ENCODE measurements around the gene PHF5A. TPM values are rescaled to one million over a fixed set of nuclear protein-coding genes. Genes with fewer than 3 reads are reported as not detected.
"Not testable (repeated sequence)": the region's sequence is repeated elsewhere in the genome, so short reads cannot be mapped to it uniquely, and the experiment has no call there.

Gene PHF5A
- total RNA-seq, 4 donors from 2014 or later: 21.5 to 47.3 (median 41.5) TPM

DNA sequence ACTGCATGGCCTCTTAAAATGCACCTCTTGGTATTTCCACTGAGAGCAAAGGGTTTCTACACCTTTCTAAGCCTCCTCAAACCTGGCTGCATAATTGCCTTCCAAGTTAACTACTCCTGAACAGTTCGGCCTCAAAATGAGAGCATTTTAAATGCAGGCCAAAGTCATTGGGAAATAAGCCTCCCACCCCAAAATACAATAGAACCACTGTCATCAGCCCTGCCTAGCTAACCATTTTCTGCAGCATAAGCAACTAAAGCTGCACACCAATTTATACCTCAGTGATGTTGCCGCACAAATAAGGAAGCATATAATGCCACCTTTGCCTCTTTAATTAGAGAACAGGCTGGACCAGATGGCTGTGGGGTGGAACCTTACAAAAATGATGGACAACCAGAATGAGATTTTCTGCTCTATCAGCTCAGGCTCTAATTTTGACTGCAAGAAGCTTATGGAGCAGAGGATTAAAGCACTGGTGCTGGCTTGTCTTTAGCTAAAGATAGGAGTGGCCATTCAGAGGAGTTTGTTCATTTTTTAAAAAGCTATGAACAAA, 26.2 kb downstream of the PHF5A start:
- Histone ChIP-seq H3K4me3 (no peak overlapping the region), H3K36me3 (peaks cover 0 to 61% (median 0%) of the 10 kb centered on the region in 3 donors), H3K27ac (peak overlapping the region; percentile 13 to 100 (median 99)), H3K4me1 (peaks cover 12 to 60% (median 38%) of the 10 kb centered on the region in 3 donors), H3K9me3 (no peaks in the 10 kb centered on the region), H3K27me3 (no peaks in the 10 kb centered on the region)
- no peak for DNase-seq
- intact Hi-C loops (cut with DNase I): no loop called here
- TF ChIP-seq POLR2A (IDR thresholded peaks at IDR 0.05) (no peak), CTCF (IDR thresholded peaks at IDR 0.05) (no peak)
- 55 to 83% methylated on average over 2 of the region's 2 CpGs for WGBS, 2 donors

- intact Hi-C loops (cut with DNase I); H3K9me3 ChIP-seq; H3K4me3 ChIP-seq; H3K27me3 ChIP-seq; DNase-seq: not testable (repeated sequence)
- Histone ChIP-seq H3K36me3 (peaks cover 16 to 79% (median 16%) of the 10 kb centered on the region in 3 donors), H3K27ac (peak overlapping the region in 1 of 4 donors; percentile 100), H3K4me1 (peaks cover 18 to 78% (median 40%) of the 10 kb centered on the region in 3 donors)
- 80 to 81% methylated on average over 5 of the region's 5 CpGs for WGBS, 2 donors
Observed at GRCh38 chr22:41440511-41440910, 28.0 kb downstream of the PHF5A start.

GRCh38 chr22:41437198-41437597, 31.3 kb downstream of the PHF5A start:
- H3K4me1 ChIP-seq: peaks cover 7 to 87% (median 38%) of the 10 kb centered on the region in 3 donors
- H3K27me3 ChIP-seq: no peaks in the 10 kb centered on the region
- peaks cover 21 to 96% (median 36%) of the 10 kb centered on the region in 3 donors for H3K36me3 ChIP-seq
- TF ChIP-seq POLR2A (IDR thresholded peaks at IDR 0.05) (no peak), CTCF (IDR thresholded peaks at IDR 0.05) (no peak)
- no peak overlapping the region for H3K4me3 ChIP-seq
- no peaks in the 10 kb centered on the region for H3K9me3 ChIP-seq
- 80 to 88% methylated on average over 1 of the region's 7 CpGs for WGBS, 2 donors
- DNase-seq: no peak
- intact Hi-C loops (cut with DNase I): no loop called here
- no peak overlapping the region for H3K27ac ChIP-seq

GRCh38 chr22:41436322-41437113, 32.0 kb downstream of the PHF5A start:
- Histone ChIP-seq H3K4me3 (no peak overlapping the region), H3K36me3 (peaks cover 21 to 96% (median 36%) of the 10 kb centered on the region in 3 donors)
- TF ChIP-seq CTCF (IDR thresholded peaks at IDR 0.05) (no peak), POLR2A (IDR thresholded peaks at IDR 0.05) (no peak)

GRCh38 chr22:41435560-41435959, 32.9 kb downstream of the PHF5A start:
- TF ChIP-seq POLR2A (IDR thresholded peaks at IDR 0.05): no peak
- TF ChIP-seq CTCF (IDR thresholded peaks at IDR 0.05): no peak
- no peak overlapping the region for H3K4me3 ChIP-seq
- DNase-seq: no peak
- H3K27ac ChIP-seq: peak overlapping the region in 3 of 4 donors; percentile 31 to 44 (median 38)
- 64 to 74% methylated on average over 4 of the region's 4 CpGs for WGBS, 2 donors
- peaks cover 6 to 71% (median 27%) of the 10 kb centered on the region in 3 donors for H3K4me1 ChIP-seq
- intact Hi-C loops (cut with DNase I): no loop called here
- H3K36me3 ChIP-seq: peaks cover 21 to 96% (median 36%) of the 10 kb centered on the region in 3 donors
- no peaks in the 10 kb centered on the region for H3K9me3 ChIP-seq
- no peaks in the 10 kb centered on the region for H3K27me3 ChIP-seq

More at GRCh38 chr22:41436322-41437113, 32.0 kb downstream of the PHF5A start:
- WGBS, 2 donors: 72 to 82% methylated on average over 5 to 16 of the region's 23 CpGs
- no peaks in the 10 kb centered on the region for H3K27me3 ChIP-seq
- DNase-seq: no peak
- intact Hi-C loops (cut with DNase I): no loop called here
- no peaks in the 10 kb centered on the region for H3K9me3 ChIP-seq
- peaks cover 6 to 81% (median 32%) of the 10 kb centered on the region in 3 donors for H3K4me1 ChIP-seq
- peak overlapping the region in 2 of 4 donors; percentile 2 to 31 for H3K27ac ChIP-seq

DNA sequence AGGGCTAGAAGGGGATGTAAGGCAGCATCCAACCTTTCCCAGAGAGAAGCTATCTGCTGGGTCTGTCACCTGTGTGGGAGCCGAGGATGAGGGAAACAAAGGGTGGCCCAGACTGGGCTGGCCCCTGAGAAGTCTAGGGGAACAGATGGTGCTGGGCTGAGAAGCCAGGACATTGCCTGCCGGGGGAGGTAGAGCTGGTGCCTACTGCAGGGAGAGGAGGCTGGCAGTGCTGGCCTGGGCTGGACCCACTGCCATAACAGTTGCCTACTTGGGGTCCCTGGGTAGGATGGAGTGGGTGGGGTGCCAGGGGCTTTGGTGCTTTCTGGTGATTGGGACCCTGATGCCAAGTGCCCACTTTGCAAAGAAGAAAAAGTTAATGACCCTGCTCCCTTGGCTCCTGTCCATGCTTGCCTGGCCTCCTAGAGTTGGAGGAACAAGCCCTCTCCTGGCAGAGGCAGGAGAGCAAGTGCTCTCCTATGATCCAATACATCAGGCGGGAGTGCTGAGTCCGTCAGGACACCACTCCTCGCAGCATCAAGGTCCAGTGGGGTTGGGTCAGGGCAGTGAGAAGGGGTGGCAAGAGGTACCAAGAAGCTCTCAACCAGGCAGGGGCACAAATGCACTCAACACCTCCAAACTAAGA, 34.0 kb downstream of the PHF5A start:
- peak overlapping the region in 3 of 4 donors; percentile 6 to 44 (median 36) for H3K27ac ChIP-seq
- 63 to 76% methylated on average over 2 to 4 of the region's 5 CpGs for WGBS, 2 donors
- H3K4me3 ChIP-seq; DNase-seq; intact Hi-C loops (cut with DNase I); H3K9me3 ChIP-seq; H3K27me3 ChIP-seq: not testable (repeated sequence)
- H3K4me1 ChIP-seq: peaks cover 6 to 60% (median 24%) of the 10 kb centered on the region in 3 donors
- H3K36me3 ChIP-seq: peaks cover 21 to 88% (median 36%) of the 10 kb centered on the region in 3 donors

GRCh38 chr22:41433480-41433879, 35.0 kb downstream of the PHF5A start:
- Histone ChIP-seq H3K36me3 (peaks cover 21 to 78% (median 36%) of the 10 kb centered on the region in 3 donors), H3K27ac (peak overlapping the region in 2 of 4 donors; percentile 0 to 60), H3K4me1 (peaks cover 6 to 51% (median 18%) of the 10 kb centered on the region in 3 donors)
- H3K27me3 ChIP-seq; intact Hi-C loops (cut with DNase I); DNase-seq; H3K9me3 ChIP-seq; H3K4me3 ChIP-seq: not testable (repeated sequence)
- WGBS, 2 donors: 50 to 100% methylated on average over 1 of the region's 1 CpG
